Measurements from ENCODE around the gene TBCEL.

Gene TBCEL

DNA sequence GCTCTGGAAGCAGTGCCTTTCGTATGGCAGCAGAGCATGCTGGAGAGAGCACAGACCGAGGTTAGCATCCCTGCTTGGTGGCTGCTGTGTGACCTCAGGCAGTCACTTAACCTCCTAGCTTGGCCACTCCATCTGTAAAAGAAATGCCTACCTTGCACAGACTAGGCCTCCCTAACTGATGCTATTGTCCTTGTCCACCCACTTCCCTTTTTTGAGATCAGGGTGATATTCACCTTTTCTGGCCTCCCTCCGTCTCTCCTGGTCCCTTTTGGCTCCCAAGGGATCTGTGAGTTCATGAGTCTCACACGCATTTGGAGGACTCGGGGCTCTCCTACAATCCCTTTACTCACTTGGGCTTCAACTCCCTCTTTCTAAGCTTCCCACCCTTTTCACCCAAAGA, 114.4 kb downstream of the TBCEL start:
- DNase-seq (ENCODE audit: low read depth in 2 of 2) = no peak

DNA sequence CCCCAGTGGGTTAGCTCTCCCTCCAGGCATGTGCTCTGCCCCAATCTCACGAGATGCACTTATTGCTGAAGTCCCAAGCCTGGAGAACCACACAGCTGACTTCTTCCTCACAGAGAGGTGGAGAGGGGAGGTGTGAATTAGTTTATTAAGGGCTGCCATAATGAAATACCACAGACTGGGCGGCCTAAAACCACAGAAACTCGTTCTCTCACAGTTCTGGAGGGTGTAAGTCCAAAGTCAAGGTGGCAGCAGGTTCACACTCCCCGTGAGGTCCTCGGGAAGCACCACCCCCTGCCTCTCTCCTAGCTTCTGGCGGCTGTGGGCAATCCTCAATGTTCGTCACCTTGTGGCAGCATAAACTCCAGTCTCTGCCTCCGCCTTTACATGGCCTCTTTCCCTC, 116.5 kb downstream of the TBCEL start:
- no peak for DNase-seq (ENCODE audit: low read depth in 2 of 2)

Data from fibroblast of skin of left quadriceps (primary cell).